Stimulated activated CD4-positive, alpha-beta T cell treated with anti-CD3 and anti-CD28 coated beads, Interleukin-15, amount 100 ng/mL, for 48 hours (primary cell): ENCODE data around the gene CNTNAP3B.
"Not testable (repeated sequence)": the region's sequence is repeated elsewhere in the genome, so short reads cannot be mapped to it uniquely, and the experiment has no call there.

Source experiments
- DNase-seq, 2 donors: peaks; one replicate each; pipeline ENCODE4 v3.0.0-alpha.2; 2020; ENCODE audit warnings: low read depth in 2 of 2

CNTNAP3B gene

DNA sequence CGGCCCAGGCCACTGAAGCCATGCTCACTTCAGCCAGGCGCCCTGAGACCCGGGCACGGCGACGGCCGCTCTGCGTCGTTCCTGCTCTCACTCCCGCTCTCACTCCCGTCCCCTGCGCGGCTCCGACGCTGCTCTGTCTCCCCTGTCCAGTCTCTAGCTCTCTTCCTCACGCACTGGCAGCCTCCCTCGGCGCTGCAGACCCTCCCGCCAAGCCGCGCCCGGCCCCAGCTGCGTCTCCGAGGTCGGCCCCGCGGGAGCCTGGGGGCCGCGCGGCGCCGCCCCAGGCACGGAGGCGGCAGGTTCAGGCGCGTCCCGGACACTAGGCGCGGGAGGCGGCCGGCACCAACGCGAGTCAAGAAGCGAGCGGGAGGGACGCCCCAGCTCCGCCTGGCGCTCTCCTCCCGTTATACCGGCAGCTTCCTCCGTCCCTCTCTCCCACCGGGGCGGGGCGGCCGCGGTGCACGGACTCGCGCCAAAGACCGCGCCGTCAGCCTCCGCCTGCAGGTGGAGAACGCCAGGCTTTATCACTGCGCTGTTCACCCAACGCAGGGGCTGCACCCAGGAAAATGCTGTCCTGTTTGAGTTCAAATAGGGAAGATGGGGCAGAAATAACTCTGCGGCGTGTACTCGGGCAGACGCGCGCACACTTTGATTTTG lies at the start of gene CNTNAP3B:
CNTNAP3B (minus strand) TSS at position 354 of the 657 bp plus-strand sequence; CDS start at position 22, 332 bp downstream.
- DNase-seq, result not testable (repeated sequence)

DNA sequence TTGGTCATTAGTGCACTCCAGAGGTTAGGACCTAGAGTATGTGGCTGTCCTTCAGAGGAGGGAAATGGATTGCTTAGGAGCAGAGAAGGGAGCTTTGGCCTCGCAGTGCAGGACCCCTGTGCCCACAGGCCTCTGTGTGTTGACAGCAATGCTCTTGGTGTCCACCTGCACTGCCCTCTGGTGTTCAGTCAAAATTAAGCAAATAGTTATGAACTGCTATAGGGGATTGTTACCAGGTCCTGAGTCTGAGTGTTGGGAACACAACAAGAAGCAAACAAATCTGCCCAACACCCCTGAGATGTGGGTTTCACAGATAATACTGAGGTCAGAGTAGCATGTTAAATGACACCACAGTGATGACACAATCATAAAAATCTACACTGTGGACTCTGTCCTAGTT lies 31.1 kb upstream of the CNTNAP3B start:
- DNase-seq, result not testable (repeated sequence)

DNA sequence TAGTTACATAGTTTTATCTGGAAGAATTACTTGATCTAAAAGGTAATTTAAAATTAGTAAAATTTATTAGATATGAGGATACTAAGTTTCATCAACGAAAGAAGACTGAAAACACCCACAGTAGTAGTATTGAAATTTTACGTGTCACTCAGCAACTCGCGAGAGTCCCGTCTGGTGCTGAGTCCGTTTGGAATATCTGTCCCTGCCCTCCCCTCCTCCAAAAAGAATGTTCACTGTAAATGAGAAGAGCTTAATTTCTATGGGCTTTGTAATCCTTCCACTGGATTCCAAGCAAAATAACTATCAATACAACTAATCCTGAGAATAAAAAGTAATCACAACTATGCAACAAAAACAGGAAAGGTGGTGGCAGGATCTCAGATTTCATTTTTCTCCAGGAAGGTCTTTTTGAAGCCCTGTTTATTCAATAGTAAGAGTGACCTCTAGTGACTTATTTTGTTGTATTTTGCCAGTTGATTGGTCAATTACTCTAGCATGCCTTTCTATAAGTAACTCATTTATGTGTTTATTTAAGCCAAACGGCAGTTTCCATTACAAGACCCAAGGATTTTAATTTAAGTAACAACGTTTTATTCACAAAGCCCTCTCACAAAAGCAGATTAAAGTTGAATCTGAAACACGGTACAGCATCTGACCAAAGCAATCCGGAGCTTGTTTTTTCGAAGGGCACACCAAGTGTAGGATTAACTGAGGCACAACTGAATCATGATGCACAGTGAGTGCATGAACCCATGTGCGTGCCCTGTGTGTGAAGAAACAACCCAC lies 2.0 kb downstream of the CNTNAP3B start:
- DNase-seq, result not testable (repeated sequence)

DNA sequence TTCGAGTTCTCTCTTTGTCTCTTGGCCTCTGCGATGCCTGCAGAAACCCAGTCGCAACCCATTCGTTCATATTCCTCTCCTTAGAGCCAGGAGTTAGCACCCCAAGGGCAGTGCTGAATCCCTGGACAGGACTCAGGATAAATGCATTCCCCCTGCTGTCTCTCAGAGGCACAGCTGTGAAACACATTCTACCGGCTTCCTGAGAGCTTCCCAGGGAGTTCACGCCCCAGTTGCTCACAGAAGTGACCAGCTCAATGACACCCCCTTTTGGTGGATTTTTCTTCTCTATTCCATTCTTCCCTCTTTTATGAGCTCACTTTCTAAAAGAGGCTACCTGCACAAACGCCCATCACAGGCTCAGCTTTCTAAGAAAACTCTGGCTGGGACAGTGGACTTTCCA lies 8.2 kb downstream of the CNTNAP3B start:
- not testable (repeated sequence) for DNase-seq

DNA sequence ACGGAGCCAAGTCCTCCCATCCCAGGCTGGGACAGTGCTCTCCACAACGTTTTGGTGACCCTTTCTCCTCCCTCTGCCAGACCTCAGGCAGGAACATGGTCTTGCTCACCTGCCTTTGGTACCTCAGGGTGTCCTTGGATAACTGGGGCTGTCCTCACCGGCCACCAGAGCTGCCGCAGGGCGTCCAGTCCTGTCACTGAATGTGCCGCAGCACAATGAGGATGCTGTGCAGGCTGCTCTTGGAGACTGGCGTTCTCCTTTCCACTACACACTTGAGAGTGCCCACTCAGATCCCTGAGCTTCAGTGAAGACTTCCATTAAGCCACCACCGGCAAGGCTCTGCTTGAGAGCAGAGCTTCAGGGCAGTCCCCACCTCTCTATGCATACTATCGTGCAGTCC lies 33.3 kb downstream of the CNTNAP3B start:
- not testable (repeated sequence) for DNase-seq

DNA sequence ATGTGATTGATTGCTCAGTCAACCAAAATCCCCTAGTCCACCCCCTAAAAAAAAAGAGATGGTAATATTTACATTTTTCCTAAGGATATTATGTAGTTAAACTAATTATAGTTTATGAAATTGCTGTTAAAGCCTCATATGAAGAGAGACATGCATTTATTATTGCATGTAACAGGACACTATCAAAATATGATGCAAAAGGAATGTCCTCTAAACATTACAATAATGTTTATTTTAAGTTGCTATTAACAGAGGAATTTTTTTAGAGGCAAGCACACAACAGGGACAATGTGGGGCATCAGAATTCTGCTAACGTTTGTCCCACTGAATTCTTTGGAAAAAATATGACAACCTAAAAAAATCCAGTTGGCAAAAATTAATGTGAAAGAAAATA lies 44.7 kb downstream of the CNTNAP3B start:
- DNase-seq, result not testable (repeated sequence)

DNA sequence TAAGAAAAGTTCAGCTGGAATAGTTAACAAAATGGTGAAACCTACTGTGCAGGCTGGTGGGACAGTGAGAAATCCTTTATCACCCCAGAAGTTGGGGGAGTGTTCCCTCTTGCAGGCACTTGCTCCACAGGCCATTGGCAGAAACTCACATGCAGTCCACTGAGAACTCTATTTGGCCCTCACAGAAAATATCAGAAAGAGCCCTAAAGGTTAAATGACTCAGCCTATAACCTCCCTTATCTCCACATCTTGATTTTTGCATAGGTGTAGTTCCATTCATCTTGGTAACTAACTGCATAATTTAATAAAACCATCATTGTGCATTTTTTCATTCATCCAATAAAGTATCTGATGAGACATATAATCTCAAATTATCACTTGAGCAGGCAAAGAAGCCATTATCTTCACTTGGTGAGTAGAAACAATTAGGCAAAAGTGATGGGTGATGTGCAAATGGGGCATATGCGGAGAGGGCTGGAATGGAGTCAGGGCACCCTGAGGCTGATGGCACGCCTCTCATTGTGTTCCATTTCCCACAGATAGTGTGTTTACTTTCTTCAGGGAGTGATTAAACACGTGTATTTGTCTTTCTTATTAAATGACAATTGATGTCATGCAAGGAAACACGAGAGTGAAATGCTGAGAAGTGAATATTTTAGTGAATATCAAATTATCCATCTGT lies 45.2 kb downstream of the CNTNAP3B start:
- not testable (repeated sequence) for DNase-seq

DNA sequence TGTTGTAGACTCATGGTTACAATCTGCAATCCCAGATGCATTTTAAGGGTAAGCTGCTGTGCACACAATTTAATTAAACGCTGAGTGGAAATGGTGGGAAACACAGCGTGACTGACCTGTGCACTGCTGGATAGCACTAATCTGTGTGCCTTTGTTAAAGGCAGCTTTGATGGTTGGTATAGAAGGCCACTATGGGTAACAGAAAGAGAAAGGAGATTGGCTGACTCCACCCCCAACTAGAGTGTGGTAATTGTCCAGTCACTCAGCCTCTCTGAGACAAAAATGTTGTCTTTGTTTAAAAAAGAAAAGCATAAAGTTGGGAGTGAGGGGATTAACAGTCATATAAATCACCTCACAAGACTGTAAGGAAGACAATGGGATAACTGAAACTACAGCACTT lies 48.9 kb downstream of the CNTNAP3B start:
- DNase-seq, result not testable (repeated sequence)

DNA sequence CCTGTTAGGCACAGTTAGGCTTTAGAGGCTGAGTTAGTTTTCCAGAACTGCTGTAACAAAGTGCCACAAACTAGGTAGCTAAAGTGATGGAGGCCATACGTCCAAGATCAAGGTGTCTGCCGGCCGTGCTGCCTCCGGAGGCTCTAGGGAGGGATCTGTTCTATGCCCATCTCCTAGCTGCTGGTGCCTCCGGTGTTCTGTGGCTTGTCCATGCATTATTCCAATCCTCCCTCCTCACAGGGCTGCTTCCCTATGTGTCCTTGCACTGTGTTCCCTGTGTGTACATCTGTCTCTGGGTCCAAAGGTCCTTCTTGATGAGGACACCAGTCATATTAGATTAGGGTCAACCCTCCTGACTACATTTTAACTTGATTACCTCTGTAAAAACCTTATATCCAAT lies 54.4 kb downstream of the CNTNAP3B start:
- not testable (repeated sequence) for DNase-seq

DNA sequence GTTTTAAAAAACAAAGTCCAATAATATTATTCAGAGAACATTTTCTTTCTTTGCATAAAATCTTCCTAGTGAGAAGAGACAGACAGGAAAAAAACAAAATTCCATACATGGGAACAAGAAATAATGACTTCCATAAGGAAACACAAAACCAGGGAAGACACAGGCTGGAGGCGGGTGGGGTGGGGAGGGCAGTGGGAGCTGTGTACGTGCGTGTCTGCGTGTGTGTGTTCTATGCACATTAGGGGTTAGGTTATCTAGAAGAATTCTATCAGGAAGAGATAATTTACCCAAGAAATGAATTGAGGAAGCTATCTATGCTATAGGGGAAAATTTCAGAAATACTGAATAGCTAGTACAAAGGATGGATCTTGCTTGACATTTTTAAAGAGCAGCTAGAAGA lies 58.2 kb downstream of the CNTNAP3B start:
- not testable (repeated sequence) for DNase-seq

DNA sequence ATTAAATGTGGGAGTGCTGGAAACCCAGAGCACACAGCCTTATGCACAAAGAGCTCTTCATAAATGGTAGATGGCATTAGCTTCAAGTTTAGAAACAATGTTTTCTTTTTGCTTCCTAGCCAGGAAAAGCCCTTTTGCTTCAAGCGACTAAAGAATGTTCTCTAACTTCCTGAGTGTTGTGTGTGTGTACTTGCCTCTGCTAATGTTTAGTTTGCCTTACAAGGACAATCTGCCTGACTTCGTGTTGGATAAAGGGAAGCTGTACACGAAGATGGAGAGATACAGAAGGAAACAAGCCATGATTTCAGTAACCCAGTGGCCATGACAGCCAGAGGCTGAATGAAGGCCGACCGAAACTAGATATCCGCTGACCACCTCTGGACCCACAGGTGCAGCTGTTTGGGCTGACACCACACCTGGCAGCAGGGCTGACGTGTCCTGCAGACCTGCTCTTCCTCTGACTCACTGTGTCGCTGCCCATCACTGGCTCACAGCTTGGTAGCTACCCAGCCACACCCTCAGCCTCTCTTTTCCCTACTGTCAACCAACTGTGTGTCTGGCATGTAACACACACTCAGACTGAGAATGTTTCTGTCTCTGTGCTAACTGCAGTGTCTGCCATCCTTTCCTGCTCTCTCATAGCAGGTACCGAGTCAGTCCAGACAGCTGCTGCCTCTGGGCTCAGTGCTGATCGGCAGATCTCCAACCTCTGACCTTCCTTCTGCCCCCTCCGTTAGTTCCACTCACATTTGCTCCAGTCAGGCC lies 59.0 kb downstream of the CNTNAP3B start:
- DNase-seq, result not testable (repeated sequence)

DNA sequence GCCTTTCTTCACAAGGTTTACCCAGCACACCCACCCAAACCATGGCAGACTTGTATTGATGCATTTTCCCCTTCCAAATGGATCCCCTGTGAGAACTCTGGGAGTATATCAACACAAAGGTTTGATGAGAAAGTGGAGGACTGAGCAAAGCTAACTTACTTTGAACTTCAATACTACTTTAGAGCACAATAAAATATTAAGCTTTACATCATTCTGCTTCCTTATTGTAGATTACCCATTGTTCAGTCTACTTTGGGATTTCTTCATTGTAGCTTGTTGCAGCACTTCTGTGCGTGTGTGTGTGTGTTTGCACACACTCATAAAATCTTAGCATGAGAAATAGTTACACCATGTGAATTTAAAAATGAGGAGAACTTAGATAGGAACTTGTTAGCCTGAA lies 75.4 kb downstream of the CNTNAP3B start:
- not testable (repeated sequence) for DNase-seq

DNA sequence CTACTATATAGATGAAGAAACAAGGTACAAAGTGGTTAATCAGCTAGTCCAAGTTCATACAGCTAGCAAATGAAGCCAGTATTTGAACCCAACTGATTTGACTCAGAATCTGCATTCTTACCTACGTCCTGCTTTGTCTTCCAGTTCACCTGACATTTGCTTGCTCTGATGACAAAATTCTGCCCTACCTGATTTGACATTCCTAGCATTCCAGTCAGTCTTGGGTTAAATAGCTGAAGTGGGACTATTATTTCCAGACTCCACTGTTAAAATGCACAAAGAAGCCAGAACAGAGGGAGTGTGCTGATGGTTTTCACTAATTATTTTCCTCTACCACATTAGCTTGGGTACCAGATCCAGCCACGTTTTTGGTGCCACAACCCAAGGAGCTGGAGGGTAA lies 78.5 kb downstream of the CNTNAP3B start:
- not testable (repeated sequence) for DNase-seq

DNA sequence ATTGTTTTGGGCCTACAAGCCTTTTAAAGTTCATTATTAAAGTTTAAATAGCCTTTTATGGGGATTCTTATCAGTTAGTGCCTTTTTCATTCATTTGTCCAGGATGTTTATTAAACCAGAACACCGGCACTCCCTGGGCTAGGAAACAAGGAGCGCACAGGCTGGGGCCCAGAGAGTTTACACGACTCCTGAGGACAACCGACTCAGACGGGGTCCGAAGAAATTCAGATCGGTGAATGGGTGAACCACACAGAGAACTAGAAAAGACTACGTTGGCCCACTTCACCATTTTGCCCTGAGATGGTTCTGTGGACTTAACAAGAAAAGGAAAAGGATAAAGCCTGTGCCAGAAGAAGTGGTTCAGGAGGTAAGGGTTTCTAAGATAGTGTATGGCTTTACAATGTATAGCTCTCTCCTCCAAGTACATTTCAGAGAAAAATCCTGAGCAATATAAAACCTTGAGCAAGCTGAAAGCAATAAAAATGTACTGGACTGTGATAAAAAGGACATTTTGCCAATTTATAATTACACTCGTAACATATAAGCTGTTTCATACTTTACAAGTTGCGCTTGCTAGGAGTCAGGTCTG lies 84.7 kb downstream of the CNTNAP3B start:
- DNase-seq, result not testable (repeated sequence)

DNA sequence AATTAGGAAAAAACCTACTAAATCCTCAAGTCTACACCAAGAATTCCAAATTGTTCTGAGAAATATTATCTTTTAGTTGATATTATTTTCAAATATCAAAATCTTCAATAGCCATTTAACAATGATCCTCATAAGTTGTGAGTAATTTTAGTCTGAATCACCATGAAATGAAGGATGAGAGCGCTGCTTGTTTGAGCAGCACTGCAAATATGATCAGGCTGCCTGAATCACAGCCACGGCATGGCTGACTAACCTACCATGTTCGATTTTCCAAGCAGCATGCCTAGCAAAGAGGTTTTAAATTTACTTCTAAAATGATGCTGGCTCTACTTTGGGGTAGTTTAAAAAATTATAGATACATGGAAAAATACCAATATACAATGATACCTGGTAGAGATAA lies 95.7 kb downstream of the CNTNAP3B start:
- not testable (repeated sequence) for DNase-seq

DNA sequence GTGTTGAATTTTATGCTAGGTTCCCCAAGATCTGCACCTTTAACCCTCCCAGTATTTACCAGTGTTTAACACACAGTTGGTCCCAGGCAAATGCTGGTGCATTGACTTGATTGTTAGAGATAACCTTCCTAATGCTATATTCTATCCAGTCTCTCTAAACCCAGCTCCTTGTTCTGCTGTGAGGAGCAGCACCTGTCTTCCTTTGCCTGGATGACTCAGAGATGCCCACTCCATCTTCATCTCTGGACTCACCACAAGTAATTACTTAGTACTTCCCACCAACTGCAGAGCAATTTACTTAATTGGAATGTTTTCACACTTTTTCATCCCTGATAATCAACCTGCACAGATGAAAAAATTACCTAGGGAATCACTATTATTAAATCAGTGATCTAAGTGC lies 108.6 kb downstream of the CNTNAP3B start:
- not testable (repeated sequence) for DNase-seq

DNA sequence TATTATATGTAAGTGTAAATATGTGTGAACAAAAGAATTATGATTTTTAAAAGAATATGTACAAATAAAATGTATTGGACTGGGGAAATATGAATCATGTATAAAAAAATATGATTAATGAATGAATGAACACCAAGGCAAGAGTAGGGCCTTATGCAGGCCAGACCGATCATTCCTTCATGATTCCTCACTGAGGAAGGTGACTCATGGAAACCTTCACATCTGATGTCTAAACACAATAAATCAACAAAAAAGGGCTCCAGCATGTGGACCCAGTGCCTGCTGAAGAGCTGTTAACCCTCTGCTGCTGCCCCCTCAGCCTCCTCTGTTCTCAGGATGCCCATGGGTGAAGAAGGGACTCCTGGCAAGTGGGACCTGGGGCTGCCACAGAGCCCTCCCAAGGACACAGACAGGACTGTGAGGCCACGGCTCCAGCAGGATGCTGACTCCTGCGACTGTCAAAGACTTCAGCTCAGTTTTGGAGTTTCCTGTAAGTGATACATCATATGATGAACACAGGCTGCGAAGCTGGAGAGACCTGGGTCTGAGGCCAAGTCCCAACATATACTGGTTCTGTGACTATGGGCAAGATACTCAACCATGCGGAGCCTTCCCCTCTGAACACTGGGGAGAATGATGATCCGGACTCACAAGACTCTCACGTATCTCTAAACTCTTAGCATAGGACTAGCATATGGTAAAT lies 110.9 kb downstream of the CNTNAP3B start:
- DNase-seq, result not testable (repeated sequence)

DNA sequence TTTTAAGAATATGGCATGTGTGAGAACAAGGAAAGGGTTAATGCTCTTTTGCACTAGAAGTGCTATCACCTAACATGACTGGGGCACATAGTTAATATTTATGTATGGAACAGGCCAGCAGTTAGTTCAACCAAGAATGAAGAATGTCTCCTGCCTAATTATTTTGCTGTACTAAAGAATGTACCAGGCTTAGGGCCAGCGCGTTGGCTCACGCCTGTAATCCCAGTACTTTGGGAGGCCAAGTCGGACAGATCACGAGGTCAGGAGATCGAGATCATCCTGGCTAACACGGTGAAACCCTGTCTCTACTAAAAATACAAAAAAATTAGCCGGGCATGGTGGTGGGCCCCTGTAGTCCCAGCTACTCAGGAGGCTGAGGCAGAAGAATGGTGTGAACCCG lies 114.9 kb downstream of the CNTNAP3B start:
- not testable (repeated sequence) for DNase-seq

DNA sequence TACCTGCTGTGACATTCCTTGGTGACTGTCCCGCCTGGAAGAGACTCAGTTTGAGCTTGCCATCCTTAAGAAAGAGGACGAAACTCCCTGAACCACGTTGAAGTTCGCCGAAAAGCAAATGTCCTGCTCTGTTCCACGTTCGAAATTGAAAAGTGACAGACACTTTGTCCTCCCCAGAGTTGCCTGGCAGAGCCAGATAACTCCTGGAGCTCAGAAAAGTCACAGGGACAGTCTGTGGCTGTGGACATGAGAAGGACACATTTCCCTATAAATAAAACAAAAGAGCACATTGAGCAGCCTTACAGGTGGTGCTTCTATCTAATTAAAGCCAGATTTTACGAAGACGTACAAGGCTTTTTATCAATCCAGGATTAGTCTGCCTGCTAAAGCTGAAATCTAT lies 137.6 kb downstream of the CNTNAP3B start:
- DNase-seq, result not testable (repeated sequence)

DNA sequence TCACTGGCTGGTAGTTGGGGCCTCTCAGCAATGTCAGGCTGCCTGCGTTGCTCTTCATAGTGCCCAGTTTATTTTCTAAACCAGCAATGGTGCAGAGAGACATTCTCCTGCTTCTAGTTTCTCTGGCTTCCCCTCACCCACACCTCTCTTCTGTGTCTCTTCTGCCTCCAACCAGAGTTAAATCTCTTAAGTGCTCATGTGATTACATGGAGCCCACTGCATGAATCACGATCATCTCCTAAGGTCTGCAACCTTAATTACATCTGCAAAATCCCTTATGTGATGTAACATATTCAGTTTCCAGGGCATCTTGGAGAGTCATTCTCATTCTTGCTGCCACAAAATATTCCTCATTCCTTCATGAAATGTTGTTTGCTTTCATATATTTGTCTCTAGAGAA lies 149.0 kb downstream of the CNTNAP3B start:
- not testable (repeated sequence) for DNase-seq
